Suppressor macrophage (primary cell): ENCODE data around the gene SLC22A4.

ENCODE experiments used
- DNase-seq, 4 experiments: peaks; one replicate each; pipeline ENCODE4 v3.0.0-alpha.2; 2020 to 2022

Gene SLC22A4

GRCh38 chr5:132262882-132263547 lies 31.2 kb upstream of the SLC22A4 start:
- peak in 1 of 4 experiments; percentile 19 for DNase-seq

- DNase-seq: peak; percentile 50 to 76 (median 58)
Measured at GRCh38 chr5:132263548-132264261, 30.5 kb upstream of the SLC22A4 start.

GRCh38 chr5:132264546-132265335 lies 29.5 kb upstream of the SLC22A4 start:
- peak in 1 of 4 experiments; percentile 25 for DNase-seq

GRCh38 chr5:132265336-132266030 lies 28.7 kb upstream of the SLC22A4 start:
- peak in 2 of 4 experiments; percentile 17 to 19 for DNase-seq

- DNase-seq: no peak
Measured at GRCh38 chr5:132266031-132266835, 28.0 kb upstream of the SLC22A4 start.

GRCh38 chr5:132266836-132267160 lies 27.4 kb upstream of the SLC22A4 start:
- DNase-seq: no peak

GRCh38 chr5:132267166-132267739 lies 26.9 kb upstream of the SLC22A4 start:
- DNase-seq: no peak

GRCh38 chr5:132267931-132268768 lies 26.0 kb upstream of the SLC22A4 start:
- no peak for DNase-seq

GRCh38 chr5:132268769-132269551 lies 25.2 kb upstream of the SLC22A4 start:
- DNase-seq: no peak

GRCh38 chr5:132269635-132270334 lies 24.4 kb upstream of the SLC22A4 start:
- DNase-seq: no peak

- no peak for DNase-seq
Measured at GRCh38 chr5:132270335-132270665, 23.9 kb upstream of the SLC22A4 start.

GRCh38 chr5:132270706-132271105 lies 23.5 kb upstream of the SLC22A4 start:
- no peak for DNase-seq

GRCh38 chr5:132271251-132272246 lies 22.6 kb upstream of the SLC22A4 start:
- peak in 1 of 4 experiments; percentile 39 for DNase-seq

- DNase-seq: peak; percentile 64 to 75 (median 68)
Measured at GRCh38 chr5:132272311-132273210, 21.6 kb upstream of the SLC22A4 start.

- DNase-seq: no peak
Measured at GRCh38 chr5:132273631-132274030, 20.6 kb upstream of the SLC22A4 start.

GRCh38 chr5:132274050-132274792 lies 20.0 kb upstream of the SLC22A4 start:
- no peak for DNase-seq
